Uterus (tissue), 2 donors: ENCODE measurements around the gene MAPK10.
"Not testable (repeated sequence)": the region's sequence is repeated elsewhere in the genome, so short reads cannot be mapped to it uniquely, and the experiment has no call there.

ENCODE experiments used
- POLR2A ChIP-seq, 2 donors: fragments of 450-650 bp; IDR thresholded peaks; one replicate each; pipeline ENCODE4 v1.6.1; 2016; ENCODE audit warnings: antibody characterized with exemption in 2 of 2, mild to moderate bottlenecking in 1 of 2, moderate library complexity in 1 of 2
- TF ChIP-seq, protein P1 (sequence below), 4 experiments: fragments of 200-600 bp in 2 of 4; fragments of 450-650 bp in 2 of 4; sonication (generic) in 2 of 4; IDR thresholded peaks; one replicate each; pipeline ENCODE4 v1.5.1; 2016 to 2019; ENCODE audit warnings: antibody characterized with exemption in 4 of 4, mild to moderate bottlenecking in 2 of 4, moderate library complexity in 1 of 4

DNA sequence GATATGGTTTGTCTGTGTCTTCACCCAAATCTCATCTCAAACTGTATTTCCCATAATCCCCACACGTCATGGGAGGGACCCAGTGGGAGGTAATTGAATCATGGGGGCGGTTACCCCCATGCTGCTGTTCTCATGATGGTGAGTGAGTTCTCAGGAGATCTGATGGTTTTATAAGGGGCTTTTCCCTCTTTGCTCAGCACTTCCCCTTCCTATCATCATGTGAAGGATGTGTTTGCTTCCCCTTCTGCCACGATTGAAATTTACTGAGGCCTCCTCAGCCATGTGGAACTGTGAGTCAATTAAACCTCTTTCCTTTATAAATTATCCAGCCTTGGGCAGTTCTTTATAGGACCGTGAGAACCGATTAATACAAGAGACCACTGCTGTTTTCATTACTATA is 29.4 kb downstream of the MAPK10 start:
- TF ChIP-seq, protein P1, sequence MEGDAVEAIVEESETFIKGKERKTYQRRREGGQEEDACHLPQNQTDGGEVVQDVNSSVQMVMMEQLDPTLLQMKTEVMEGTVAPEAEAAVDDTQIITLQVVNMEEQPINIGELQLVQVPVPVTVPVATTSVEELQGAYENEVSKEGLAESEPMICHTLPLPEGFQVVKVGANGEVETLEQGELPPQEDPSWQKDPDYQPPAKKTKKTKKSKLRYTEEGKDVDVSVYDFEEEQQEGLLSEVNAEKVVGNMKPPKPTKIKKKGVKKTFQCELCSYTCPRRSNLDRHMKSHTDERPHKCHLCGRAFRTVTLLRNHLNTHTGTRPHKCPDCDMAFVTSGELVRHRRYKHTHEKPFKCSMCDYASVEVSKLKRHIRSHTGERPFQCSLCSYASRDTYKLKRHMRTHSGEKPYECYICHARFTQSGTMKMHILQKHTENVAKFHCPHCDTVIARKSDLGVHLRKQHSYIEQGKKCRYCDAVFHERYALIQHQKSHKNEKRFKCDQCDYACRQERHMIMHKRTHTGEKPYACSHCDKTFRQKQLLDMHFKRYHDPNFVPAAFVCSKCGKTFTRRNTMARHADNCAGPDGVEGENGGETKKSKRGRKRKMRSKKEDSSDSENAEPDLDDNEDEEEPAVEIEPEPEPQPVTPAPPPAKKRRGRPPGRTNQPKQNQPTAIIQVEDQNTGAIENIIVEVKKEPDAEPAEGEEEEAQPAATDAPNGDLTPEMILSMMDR (IDR thresholded peaks at IDR 0.05) = not testable (repeated sequence)
- TF ChIP-seq POLR2A (IDR thresholded peaks at IDR 0.05) = not testable (repeated sequence)
